Neuronal stem cell (in vitro differentiated cells): Measurements from ENCODE around the gene ZNF519.

ENCODE experiments used
- DNase-seq: peaks from one replicate; pipeline ENCODE4 v3.0.0-alpha.2; 2013; ENCODE audit warnings: low spot score
- H2AFZ ChIP-seq: one replicate; pipeline ENCODE4 v1.6.1; 2013; ENCODE audit warnings: mild to moderate bottlenecking, low read length, inconsistent platforms
- H2AK5ac ChIP-seq: 2 replicates; pipeline ENCODE4 v1.6.1; 2013; ENCODE audit warnings: low read depth, mild to moderate bottlenecking, inconsistent platforms, low read length, moderate library complexity, mixed read lengths
- H2BK120ac ChIP-seq: 2 replicates; pipeline ENCODE4 v1.6.1; 2013; ENCODE audit warnings: low read depth, mild to moderate bottlenecking, inconsistent platforms, low read length, moderate library complexity, mixed read lengths
- H2BK12ac ChIP-seq: one replicate; pipeline ENCODE4 v1.6.1; 2013; ENCODE audit warnings: low read length, inconsistent platforms
- H2BK15ac ChIP-seq: 2 replicates; pipeline ENCODE4 v1.6.1; 2013; ENCODE audit warnings: mild to moderate bottlenecking, low read length, inconsistent platforms, mixed read lengths
- H2BK5ac ChIP-seq: one replicate; pipeline ENCODE4 v1.6.1; 2013; ENCODE audit warnings: inconsistent platforms, mild to moderate bottlenecking, low read length, moderate library complexity
- H3K14ac ChIP-seq: one replicate; pipeline ENCODE4 v1.6.1; 2013; ENCODE audit warnings: low read length, inconsistent platforms
- H3K18ac ChIP-seq: 2 replicates; pipeline ENCODE4 v1.6.1; 2013; ENCODE audit warnings: low read length, inconsistent platforms
- H3K23ac ChIP-seq: 2 replicates; pipeline ENCODE4 v1.6.1; 2013; ENCODE audit warnings: low read depth, mild to moderate bottlenecking, mixed read lengths, low read length, inconsistent platforms; ENCODE audit not compliant: poor library complexity
- H3K27ac ChIP-seq: replicated peaks from 3 replicates; pipeline ENCODE4 v1.5.1; 2013; ENCODE audit warnings: low read length, inconsistent platforms
- H3K27me3 ChIP-seq, 3 experiments: 2 replicates each; pipeline ENCODE4 v1.6.1; 2013; ENCODE audit warnings: low read length in 3 of 3, mild to moderate bottlenecking in 2 of 3, inconsistent platforms in 1 of 3, low read depth in 1 of 3, mixed read lengths in 1 of 3, moderate library complexity in 1 of 3; ENCODE audit not compliant: control insufficient read depth in 3 of 3, insufficient read depth in 3 of 3
- H3K36me3 ChIP-seq, 2 donors: replicated peaks in 1 of 2; 2 replicates each; pipeline ENCODE4 v1.6.1; 2013; ENCODE audit warnings: low read length in 2 of 2; ENCODE audit not compliant: control insufficient read depth in 2 of 2, insufficient read depth in 2 of 2
- H3K4ac ChIP-seq: 2 replicates; pipeline ENCODE4 v1.6.1; 2013; ENCODE audit warnings: inconsistent platforms, mild to moderate bottlenecking, low read length, moderate library complexity
- H3K4me1 ChIP-seq, 2 donors: 1 replicate in 1 of 2; 2 replicates in 1 of 2; pipeline ENCODE4 v1.6.1; 2013; ENCODE audit warnings: low read length in 2 of 2, low read depth in 1 of 2; ENCODE audit not compliant: control insufficient read depth in 2 of 2, insufficient read depth in 1 of 2
- H3K4me2 ChIP-seq: one replicate; pipeline ENCODE4 v1.6.1; 2013; ENCODE audit warnings: mild to moderate bottlenecking, low read length, inconsistent platforms; ENCODE audit not compliant: insufficient read depth, poor library complexity, severe bottlenecking
- H3K4me3 ChIP-seq, 2 donors: 2 replicates each; pipeline ENCODE4 v1.5.1; 2013; ENCODE audit warnings: low read length in 2 of 2, mild to moderate bottlenecking in 2 of 2, inconsistent platforms in 1 of 2, moderate library complexity in 1 of 2
- H3K79me1 ChIP-seq: one replicate; pipeline ENCODE4 v1.6.1; 2013; ENCODE audit warnings: low read depth, mild to moderate bottlenecking, inconsistent platforms, low read length, moderate library complexity
- H3K9ac ChIP-seq: one replicate; pipeline ENCODE4 v1.6.1; 2013; ENCODE audit warnings: mild to moderate bottlenecking, low read depth, low read length, inconsistent platforms; ENCODE audit not compliant: poor library complexity
- H3K9me3 ChIP-seq, 2 donors: replicated peaks in 1 of 2; 2 replicates each; pipeline versions ENCODE3 to v1.6.1; 2013; ENCODE audit warnings: low read length in 2 of 2, mild to moderate bottlenecking in 2 of 2, inconsistent platforms in 1 of 2, low read depth in 1 of 2, mixed read lengths in 1 of 2, moderate library complexity in 1 of 2; ENCODE audit not compliant: control insufficient read depth in 2 of 2, insufficient read depth in 1 of 2
- H4K8ac ChIP-seq: one replicate; pipeline ENCODE4 v1.6.1; 2013; ENCODE audit warnings: low read depth, mild to moderate bottlenecking, inconsistent platforms, low read length, moderate library complexity
- H4K91ac ChIP-seq: one replicate; pipeline ENCODE4 v1.6.1; 2013; ENCODE audit warnings: low read length, low read depth, mild to moderate bottlenecking, inconsistent platforms; ENCODE audit not compliant: poor library complexity
- WGBS, 2 donors: extraction: QIAGEN DNeasy Blood & Tissue Kit; methylation state at CpG; one replicate each; pipeline ENCODE4 v1.1.7; 2013; ENCODE audit warnings: missing lambda C conversion rate in 2 of 2, mixed read lengths in 1 of 2; ENCODE audit not compliant: insufficient read length in 2 of 2, insufficient replicate concordance in 1 of 2; ENCODE audit errors: extremely low coverage in 2 of 2; 5-methylcytosine and 5-hydroxymethylcytosine counted together

ZNF519 gene

GRCh38 chr18:14104201-14104600 is 28.0 kb downstream of the ZNF519 start:
- H3K27me3 ChIP-seq: no peaks in the 10 kb centered on the region
- no CpG with 5 or more reads among the region's 2 CpGs for WGBS, 2 donors
- no peak overlapping the region for H2BK120ac ChIP-seq
- no peak overlapping the region for H2BK12ac ChIP-seq
- H3K23ac ChIP-seq: no peak overlapping the region
- no peak overlapping the region for H3K14ac ChIP-seq
- H4K8ac ChIP-seq: no peak overlapping the region
- no peak overlapping the region for H2BK15ac ChIP-seq
- H3K18ac ChIP-seq: no peak overlapping the region
- no peaks in the 10 kb centered on the region for H3K4me1 ChIP-seq
- H2AFZ ChIP-seq: no peak overlapping the region
- DNase-seq: no peak
- H2AK5ac ChIP-seq: no peak overlapping the region
- H3K27ac ChIP-seq: no peak overlapping the region
- H3K4me2 ChIP-seq: no peak overlapping the region
- H3K36me3 ChIP-seq: peaks cover 19 to 68% of the 10 kb centered on the region in 2 donors
- H2BK5ac ChIP-seq: no peak overlapping the region
- H3K79me1 ChIP-seq: no peaks in the 10 kb centered on the region
- no peak overlapping the region for H3K4ac ChIP-seq
- H3K4me3 ChIP-seq: no peak overlapping the region
- peaks cover 26 to 95% of the 10 kb centered on the region in 2 donors for H3K9me3 ChIP-seq
- no peak overlapping the region for H3K9ac ChIP-seq
- H4K91ac ChIP-seq: no peak overlapping the region

GRCh38 chr18:14100503-14101286 is 31.5 kb downstream of the ZNF519 start:
- peaks cover 23 to 77% of the 10 kb centered on the region in 2 donors for H3K36me3 ChIP-seq
- H3K27me3 ChIP-seq: no peaks in the 10 kb centered on the region
- no peak overlapping the region for H3K23ac ChIP-seq
- no peak overlapping the region for H2AK5ac ChIP-seq
- no peak overlapping the region for H3K9ac ChIP-seq
- no CpG with 5 or more reads among the region's 4 CpGs for WGBS, 2 donors
- no peak overlapping the region for H4K91ac ChIP-seq
- H3K4me1 ChIP-seq: no peaks in the 10 kb centered on the region
- no peak overlapping the region for H2BK120ac ChIP-seq
- no peak overlapping the region for H3K27ac ChIP-seq
- H3K4ac ChIP-seq: no peak overlapping the region
- no peak overlapping the region for H4K8ac ChIP-seq
- H2BK15ac ChIP-seq: no peak overlapping the region
- no peak overlapping the region for H2BK5ac ChIP-seq
- no peak overlapping the region for H2AFZ ChIP-seq
- H3K4me3 ChIP-seq: no peak overlapping the region
- no peak overlapping the region for H3K14ac ChIP-seq
- DNase-seq: no peak
- H3K18ac ChIP-seq: no peak overlapping the region
- H3K4me2 ChIP-seq: no peak overlapping the region
- H2BK12ac ChIP-seq: no peak overlapping the region
- H3K79me1 ChIP-seq: no peaks in the 10 kb centered on the region
- peaks cover 20 to 92% of the 10 kb centered on the region in 2 donors for H3K9me3 ChIP-seq

- WGBS, 2 donors: no CpG with 5 or more reads among the region's 6 CpGs
- H2AFZ ChIP-seq: no peak overlapping the region
- H3K9ac ChIP-seq: no peak overlapping the region
- H4K8ac ChIP-seq: no peak overlapping the region
- H3K9me3 ChIP-seq: peaks cover 27 to 79% of the 10 kb centered on the region in 2 donors
- H3K79me1 ChIP-seq: no peaks in the 10 kb centered on the region
- no peak overlapping the region for H3K14ac ChIP-seq
- H3K4me3 ChIP-seq: no peak overlapping the region
- H2AK5ac ChIP-seq: no peak overlapping the region
- H3K4ac ChIP-seq: no peak overlapping the region
- no peak overlapping the region for H3K4me2 ChIP-seq
- peaks cover 26 to 69% of the 10 kb centered on the region in 2 donors for H3K36me3 ChIP-seq
- H2BK120ac ChIP-seq: no peak overlapping the region
- DNase-seq: no peak
- no peaks in the 10 kb centered on the region for H3K4me1 ChIP-seq
- H3K27me3 ChIP-seq: no peaks in the 10 kb centered on the region
- H2BK12ac ChIP-seq: no peak overlapping the region
- H2BK15ac ChIP-seq: no peak overlapping the region
- H3K18ac ChIP-seq: no peak overlapping the region
- no peak overlapping the region for H3K23ac ChIP-seq
- H3K27ac ChIP-seq: no peak overlapping the region
- H4K91ac ChIP-seq: no peak overlapping the region
- H2BK5ac ChIP-seq: no peak overlapping the region
These were observed 33.8 kb downstream of the ZNF519 start for GRCh38 chr18:14098428-14098827.

DNA sequence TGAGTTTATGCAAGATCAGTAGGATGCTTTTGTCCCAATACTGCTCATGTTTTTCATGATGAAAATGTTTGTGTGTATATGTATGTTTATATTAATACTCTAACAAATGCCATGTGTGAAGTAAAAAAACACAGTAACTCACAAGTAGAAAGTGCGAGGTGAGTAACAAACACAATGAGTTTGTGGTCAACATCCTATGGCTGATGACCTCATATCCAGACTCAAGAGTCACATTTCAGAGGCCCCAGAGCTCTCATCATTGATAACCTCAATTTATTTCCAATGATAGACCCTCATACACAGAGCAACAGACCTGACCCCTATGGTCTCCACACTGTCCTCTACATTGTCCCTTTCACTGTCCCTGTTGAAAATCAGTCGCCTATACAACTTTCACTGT is 34.5 kb downstream of the ZNF519 start:
- H3K4ac ChIP-seq: no peak overlapping the region
- H3K9me3 ChIP-seq: peaks cover 27 to 72% of the 10 kb centered on the region in 2 donors
- no peaks in the 10 kb centered on the region for H3K79me1 ChIP-seq
- H2AFZ ChIP-seq: no peak overlapping the region
- no CpG with 5 or more reads among the region's 2 CpGs for WGBS, 2 donors
- H3K36me3 ChIP-seq: peaks cover 26 to 69% of the 10 kb centered on the region in 2 donors
- no peak overlapping the region for H4K91ac ChIP-seq
- H2BK12ac ChIP-seq: no peak overlapping the region
- H3K4me3 ChIP-seq: no peak overlapping the region
- no peak overlapping the region for H3K18ac ChIP-seq
- H3K23ac ChIP-seq: no peak overlapping the region
- no peak overlapping the region for H3K4me2 ChIP-seq
- no peak overlapping the region for H3K27ac ChIP-seq
- H2BK15ac ChIP-seq: no peak overlapping the region
- H3K14ac ChIP-seq: no peak overlapping the region
- no peak overlapping the region for H4K8ac ChIP-seq
- DNase-seq: no peak
- H2BK120ac ChIP-seq: no peak overlapping the region
- H3K4me1 ChIP-seq: no peaks in the 10 kb centered on the region
- H2BK5ac ChIP-seq: no peak overlapping the region
- no peaks in the 10 kb centered on the region for H3K27me3 ChIP-seq
- H2AK5ac ChIP-seq: no peak overlapping the region
- H3K9ac ChIP-seq: no peak overlapping the region
